ENCODE data around the gene DNAJC24. TPM values are rescaled to one million over a fixed set of nuclear protein-coding genes. Genes with fewer than 3 reads are reported as not detected.

DNAJC24 gene
- total RNA-seq, 1 experiment from 2014 or later: 18.3 TPM

- H3K4me2 ChIP-seq (ENCODE audit: low read length): no peak overlapping the region
Observed at GRCh38 chr11:31437742-31438435, 68.2 kb downstream of the DNAJC24 start.

More at GRCh38 chr11:31437742-31438435, 68.2 kb downstream of the DNAJC24 start:
- POLR2A ChIA-PET: no interaction called here
- BruUV-seq (replicated peaks): no TSS peak
- H3K79me2 ChIP-seq (ENCODE audit: insufficient read depth, low read length): no peaks in the 10 kb centered on the region
- intact Hi-C loops (cut with micrococcal nuclease): no loop called here
- H3K4me3 ChIP-seq (replicated peaks in 1 of 2; ENCODE audit: low read depth in 1 of 2, low read length in 2 of 2): no peak overlapping the region
- no peaks in the 10 kb centered on the region for H3K36me3 ChIP-seq (ENCODE audit: control insufficient read depth in 1 of 2, insufficient read depth in 2 of 2, low read length in 2 of 2)
- no peak overlapping the region for H3K9ac ChIP-seq (ENCODE audit: low read length)
- DNase-seq (ENCODE audit: low read depth, low spot score) (no peak), ATAC-seq (no peak)
- H3K9me3 ChIP-seq (ENCODE audit: control insufficient read depth in 1 of 2, insufficient read depth in 1 of 2, low read depth in 1 of 2, low read length in 2 of 2): no peaks in the 10 kb centered on the region
- no peak overlapping the region for H2AFZ ChIP-seq (ENCODE audit: low read depth, low read length, poor library complexity, severe bottlenecking)
- RAD21 ChIA-PET (ENCODE audit: low non-redundant PET in 1 of 2, low total read pairs in 2 of 2, uncharacterized antibody in 2 of 2, unreplicated experiment in 2 of 2): no interaction called here
- no peak for TF ChIP-seq CBX3 (IDR thresholded peaks at IDR 0.05; ENCODE audit: low read depth)
- TF ChIP-seq REST (IDR thresholded peaks at IDR 0.05; ENCODE audit: low read depth): no peak
- CTCF ChIA-PET: no interaction called here
- H3K27ac ChIP-seq (ENCODE audit: low read depth, low read length): no peak overlapping the region
- H4K20me1 ChIP-seq (ENCODE audit: insufficient read depth): no peaks in the 10 kb centered on the region; the same call in 1 of the 2 replicates
- no peaks in the 10 kb centered on the region for H3K27me3 ChIP-seq (ENCODE audit: insufficient read depth, low read length)
- no peaks in the 10 kb centered on the region for H3K9me2 ChIP-seq (ENCODE audit: insufficient read depth)
- peaks cover 0 to 6% of the 10 kb centered on the region in 2 experiments; a peak in 1 of 4 replicates for H3K4me1 ChIP-seq (ENCODE audit: control insufficient read depth in 1 of 2, insufficient read depth in 2 of 2, low read length in 2 of 2)
